IMR-90 (cell line): Measurements from ENCODE around the gene GAS6. TPM values are rescaled to one million over a fixed set of nuclear protein-coding genes. Genes with fewer than 3 reads are reported as not detected.

Experiments
- ATAC-seq: fragments of 200-7000 bp; cut with Tn5 transposase; 2 replicates; pipeline ENCODE4 v1.9.1; 2020; ENCODE audit warnings: low read depth, mild to moderate bottlenecking, moderate library complexity
- BruUV-seq: library from RNA; stranded (reverse); fragments of 400-500 nt; replicated peaks from 2 replicates; lab custom pipeline; 2021; lab: Mats Ljungman, UMichigan
- CTCF ChIA-PET: fragments of 300-600 bp; formaldehyde crosslinking; extraction: SDS; loops from one replicate; lab custom pipeline; 2021; ENCODE audit warnings: antibody characterized with exemption; lab: Yijun Ruan, JAX
- POLR2A ChIA-PET: fragments of 300-600 bp; sonication (Branson Sonifier 250); formaldehyde crosslinking; loops from one replicate; lab custom pipeline; 2022; ENCODE audit warnings: antibody characterized with exemption; ENCODE audit not compliant: unreplicated experiment; lab: Charles Lee
- DNase-seq: peaks from one replicate; pipeline ENCODE4 v3.0.0; 2013
- H2AFZ ChIP-seq: replicated peaks from 2 replicates; pipeline ENCODE3; 2013; ENCODE audit warnings: low read length, mild to moderate bottlenecking; ENCODE audit not compliant: poor library complexity
- H2AK5ac ChIP-seq: 2 replicates; pipeline ENCODE4 v1.6.1; 2013; ENCODE audit warnings: low read depth, low read length, inconsistent platforms
- H2AK9ac ChIP-seq: replicated peaks from 2 replicates; pipeline ENCODE3; 2013; ENCODE audit warnings: mild to moderate bottlenecking, low read depth, low read length, moderate library complexity; ENCODE audit not compliant: poor library complexity
- H2BK120ac ChIP-seq: 2 replicates; pipeline ENCODE4 v1.6.1; 2013; ENCODE audit warnings: low read depth, low read length, inconsistent platforms
- H2BK15ac ChIP-seq: 3 replicates; pipeline ENCODE4 v1.6.1; 2013; ENCODE audit warnings: low read depth, low read length, inconsistent platforms
- H2BK20ac ChIP-seq: 2 replicates; pipeline ENCODE4 v1.6.1; 2013; ENCODE audit warnings: low read depth, mild to moderate bottlenecking, inconsistent platforms, low read length, moderate library complexity
- H2BK5ac ChIP-seq: 2 replicates; pipeline ENCODE4 v1.6.1; 2013; ENCODE audit warnings: mild to moderate bottlenecking, low read depth, low read length, inconsistent platforms; ENCODE audit not compliant: poor library complexity, severe bottlenecking
- H3K14ac ChIP-seq: replicated peaks from 2 replicates; pipeline ENCODE4 v1.6.1; 2013; ENCODE audit warnings: low read depth, low read length, inconsistent platforms
- H3K18ac ChIP-seq: 2 replicates; pipeline ENCODE4 v1.6.1; 2013; ENCODE audit warnings: low read depth, low read length, control low read depth
- H3K23ac ChIP-seq: 2 replicates; pipeline ENCODE4 v1.6.1; 2013; ENCODE audit warnings: low read depth, low read length, inconsistent platforms
- H3K27ac ChIP-seq: 2 replicates; pipeline ENCODE4 v1.5.1; 2013; ENCODE audit warnings: mild to moderate bottlenecking, control low read depth, low read length; ENCODE audit not compliant: insufficient read depth
- H3K27me3 ChIP-seq: 2 replicates; pipeline ENCODE4 v1.6.1; 2013; ENCODE audit warnings: low read length; ENCODE audit not compliant: control insufficient read depth, insufficient read depth
- H3K36me3 ChIP-seq: 2 replicates; pipeline ENCODE4 v1.6.1; 2013; ENCODE audit warnings: low read length, mixed read lengths; ENCODE audit not compliant: control insufficient read depth, insufficient read depth
- H3K4ac ChIP-seq: 2 replicates; pipeline ENCODE4 v1.6.1; 2013; ENCODE audit warnings: low read depth, low read length, inconsistent platforms
- H3K4me1 ChIP-seq: 2 replicates; pipeline ENCODE4 v1.6.1; 2013; ENCODE audit warnings: low read length, mixed read lengths; ENCODE audit not compliant: control insufficient read depth, insufficient read depth
- H3K4me2 ChIP-seq: 2 replicates; pipeline ENCODE4 v1.6.1; 2013; ENCODE audit warnings: low read depth, mild to moderate bottlenecking, control low read depth, low read length, moderate library complexity
- H3K4me3 ChIP-seq: 2 replicates; pipeline ENCODE4 v1.5.1; 2013; ENCODE audit warnings: low read depth, mild to moderate bottlenecking, control low read depth, low read length, moderate library complexity; ENCODE audit not compliant: insufficient read depth
- H3K56ac ChIP-seq: 2 replicates; pipeline ENCODE4 v1.6.1; 2013; ENCODE audit warnings: low read length, inconsistent platforms; ENCODE audit not compliant: insufficient read depth; ENCODE audit errors: extremely low read depth
- H3K79me1 ChIP-seq, 2 experiments: 2 replicates each; pipeline ENCODE4 v1.6.1; 2013; ENCODE audit warnings: low read length in 2 of 2, inconsistent platforms in 1 of 2, low read depth in 1 of 2
- H3K9ac ChIP-seq: 2 replicates; pipeline ENCODE4 v1.6.1; 2013; ENCODE audit warnings: low read depth, low read length, control low read depth
- H3K9me1 ChIP-seq: 2 replicates; pipeline ENCODE4 v1.6.1; 2013; ENCODE audit warnings: low read length, inconsistent platforms; ENCODE audit not compliant: insufficient read depth
- H3K9me3 ChIP-seq: 2 replicates; pipeline ENCODE4 v1.6.1; 2013; ENCODE audit warnings: low read length; ENCODE audit not compliant: control insufficient read depth, insufficient read depth
- H4K20me1 ChIP-seq: 2 replicates; pipeline ENCODE4 v1.6.1; 2013; ENCODE audit warnings: low read length, inconsistent platforms; ENCODE audit not compliant: insufficient read depth
- H4K5ac ChIP-seq: 2 replicates; pipeline ENCODE4 v1.6.1; 2013; ENCODE audit warnings: mild to moderate bottlenecking, low read depth, low read length, control low read depth
- H4K8ac ChIP-seq, 2 experiments: 2 replicates each; pipeline ENCODE4 v1.6.1; 2013; ENCODE audit warnings: low read depth in 2 of 2, low read length in 2 of 2, control low read depth in 1 of 2, inconsistent platforms in 1 of 2
- H4K91ac ChIP-seq: 2 replicates; pipeline ENCODE4 v1.6.1; 2013; ENCODE audit warnings: low read depth, low read length, inconsistent platforms; ENCODE audit not compliant: insufficient read depth
- BHLHE40 ChIP-seq: fragments of 150-350 bp; IDR thresholded peaks from 2 replicates; pipeline ENCODE4 v1.6.1; 2016; ENCODE audit warnings: mild to moderate bottlenecking, low read depth, low read length
- CEBPB ChIP-seq: IDR thresholded peaks from 2 replicates; pipeline ENCODE4 v1.6.1; 2012; ENCODE audit warnings: low read depth, low read length, improper control_type of control experiment
- CHD1 ChIP-seq: IDR thresholded peaks from 2 replicates; pipeline ENCODE4 v1.6.1; 2012; ENCODE audit warnings: low read depth, low read length, improper control_type of control experiment
- CTCF ChIP-seq: conservative IDR thresholded peaks from 2 replicates; pipeline ENCODE4 v1.5.1; 2012; ENCODE audit warnings: mild to moderate bottlenecking, low read depth, low read length, improper control_type of control experiment
- ELK1 ChIP-seq: fragments of 150-350 bp; IDR thresholded peaks from 2 replicates; pipeline ENCODE4 v1.6.1; 2016; ENCODE audit warnings: low read depth, mild to moderate bottlenecking, low read length, moderate library complexity, borderline replicate concordance
- FOS ChIP-seq: fragments of 150-350 bp; IDR thresholded peaks from 2 replicates; pipeline ENCODE4 v1.6.1; 2016; ENCODE audit warnings: low read depth, low read length
- MAFK ChIP-seq: IDR thresholded peaks from 2 replicates; pipeline ENCODE4 v1.6.1; 2012; ENCODE audit warnings: low read depth, low read length, improper control_type of control experiment
- MAZ ChIP-seq: IDR thresholded peaks from 2 replicates; pipeline ENCODE4 v1.6.1; 2012; ENCODE audit warnings: low read depth, mild to moderate bottlenecking, low read length, improper control_type of control experiment, moderate library complexity, borderline replicate concordance
- NFE2L2 ChIP-seq: fragments of 150-350 bp; IDR thresholded peaks from 2 replicates; pipeline ENCODE4 v1.6.1; 2016; ENCODE audit warnings: low read depth, mild to moderate bottlenecking, low read length
- POLR2A ChIP-seq: IDR thresholded peaks from 2 replicates; pipeline ENCODE4 v1.6.1; 2012; ENCODE audit warnings: mild to moderate bottlenecking, low read depth, low read length
- RAD21 ChIP-seq: IDR thresholded peaks from 2 replicates; pipeline ENCODE4 v1.6.1; 2012; ENCODE audit warnings: low read length, improper control_type of control experiment
- RCOR1 ChIP-seq: IDR thresholded peaks from 2 replicates; pipeline ENCODE4 v1.6.1; 2012; ENCODE audit warnings: mild to moderate bottlenecking, low read length, improper control_type of control experiment; ENCODE audit not compliant: insufficient replicate concordance
- RFX5 ChIP-seq: IDR thresholded peaks from 2 replicates; pipeline ENCODE4 v1.8.0; 2012; ENCODE audit warnings: low read depth, mild to moderate bottlenecking, low read length, moderate library complexity
- SMC3 ChIP-seq: fragments of 150-350 bp; IDR thresholded peaks from 2 replicates; pipeline ENCODE4 v1.6.1; 2016; ENCODE audit warnings: low read depth, mild to moderate bottlenecking, antibody characterized with exemption, low read length, moderate library complexity
- USF2 ChIP-seq: fragments of 150-350 bp; IDR thresholded peaks from 2 replicates; pipeline ENCODE4 v1.6.1; 2017; ENCODE audit warnings: mild to moderate bottlenecking, antibody characterized with exemption, low read length, low read depth
- WGBS, 2 experiments: methylation state at CpG; one replicate each; pipeline versions ENCODE4 v1.1.5 to v1.1.7; 2013; ENCODE audit warnings: missing lambda C conversion rate in 2 of 2; ENCODE audit not compliant: insufficient read length in 1 of 2; ENCODE audit errors: extremely low coverage in 2 of 2; 5-methylcytosine and 5-hydroxymethylcytosine counted together
- dilution Hi-C: fragments of 300-500 bp; cut with HindIII; formaldehyde crosslinking; loops from one replicate; pipeline ENCODE4 v1.14.3; 2018; ENCODE audit warnings: low sequenced_read_pairs; ENCODE audit not compliant: unreplicated experiment
- in situ Hi-C: fragments of 300-500 bp; cut with MboI; formaldehyde crosslinking; loops from 3 replicates; pipeline ENCODE4 v1.14.3; 2019; ENCODE audit warnings: low sequenced_read_pairs, inconsistent platforms, mixed read lengths
- intact Hi-C: fragments of 100-400 bp; cut with micrococcal nuclease; formaldehyde crosslinking; loops from 2 replicates; pipeline ENCODE4 v1.10.0; 2022
- polyA plus RNA-seq, 3 experiments: library from polyadenylated mRNA; depleted of rRNA; stranded (reverse); fragments of >200 nt; gene quantifications; 2 replicates each; pipeline ENCODE4 v1.2.3, GENCODE V29; 2012; ENCODE audit warnings: low replicate concordance in 1 of 3
- total RNA-seq: library from RNA; depleted of rRNA; stranded (reverse); fragments of >200 nt; gene quantifications from 2 replicates; pipeline ENCODE4 v1.2.3, GENCODE V29; 2012

The GAS6 gene
- total and polyA plus RNA-seq, 2 of the 4 experiments (the other 2 are of a cell fraction), result 220 to 823 TPM

GRCh38 chr13:113888701-113889330 lies 24.9 kb upstream of the GAS6 start:
- H4K20me1 ChIP-seq, result no peaks in the 10 kb centered on the region
- DNase-seq (no peak), ATAC-seq (no peak)
- no peak overlapping the region; the same call in 1 of the 2 replicates for H3K14ac ChIP-seq
- peak overlapping the region; percentile 79; the same call in 2 of the 3 replicates for H2BK15ac ChIP-seq
- H3K18ac ChIP-seq, result peak overlapping the region; percentile 46; the same call in 1 of the 2 replicates
- no peaks in the 10 kb centered on the region for H3K9me3 ChIP-seq
- CTCF ChIA-PET, result interaction anchor here (1.2 kb wide), 1 partner anchor 10 kb away, joined by 3 read pairs; no protein-coding TSS in a partner anchor
- peak overlapping the region; percentile 46; the same call in 1 of the 2 replicates for H4K91ac ChIP-seq
- H3K4me2 ChIP-seq, result no peak overlapping the region
- no peak overlapping the region for H3K27ac ChIP-seq
- H2AK9ac ChIP-seq, result no peak overlapping the region
- H3K4ac ChIP-seq, result 0 out of 2 replicates have a peak overlapping the region, but pooled peaks have one; percentile 45
- H3K9me1 ChIP-seq, result 0 out of 2 replicates have a peak, but pooled peaks cover 4% of the 10 kb centered on the region
- intact Hi-C loops, result no loop called here
- H3K27me3 ChIP-seq, result no peaks in the 10 kb centered on the region
- in situ Hi-C loops, result no loop called here
- H3K23ac ChIP-seq, result no peak overlapping the region
- no peaks in the 10 kb centered on the region for H3K79me1 ChIP-seq
- no peak overlapping the region; a peak in 1 of 4 replicates for H4K8ac ChIP-seq
- no peaks in the 10 kb centered on the region for H3K36me3 ChIP-seq
- WGBS, 2 experiments, result no CpG with 5 or more reads among the region's 4 CpGs
- peak overlapping the region; percentile 63 for H2BK120ac ChIP-seq
- POLR2A ChIA-PET, result no interaction called here
- no TSS peak for BruUV-seq
- peak overlapping the region; percentile 22; the same call in 1 of the 2 replicates for H2BK20ac ChIP-seq
- H4K5ac ChIP-seq, result peak overlapping the region; percentile 2; the same call in 1 of the 2 replicates
- H3K4me3 ChIP-seq, result no peak overlapping the region
- no peak overlapping the region for H2AFZ ChIP-seq
- H3K56ac ChIP-seq, result no peak overlapping the region
- H2BK5ac ChIP-seq, result no peak overlapping the region
- dilution Hi-C loops, result no loop called here
- H2AK5ac ChIP-seq, result peak overlapping the region; percentile 86
- peaks cover 14% of the 10 kb centered on the region for H3K4me1 ChIP-seq
- H3K9ac ChIP-seq, result no peak overlapping the region
- TF ChIP-seq MAFK, result no peak
- TF ChIP-seq SMC3, result no peak
- no peak for TF ChIP-seq FOS
- TF ChIP-seq NFE2L2, result no peak
- TF ChIP-seq RFX5, result no peak
- TF ChIP-seq POLR2A, result no peak
- no peak for TF ChIP-seq RCOR1
- no peak for TF ChIP-seq RAD21
- no peak for TF ChIP-seq CEBPB
- TF ChIP-seq ELK1, result no peak
- TF ChIP-seq BHLHE40, result no peak
- TF ChIP-seq USF2, result no peak
- no peak for TF ChIP-seq CHD1
- TF ChIP-seq CTCF, result no peak
- TF ChIP-seq MAZ, result no peak
